T-helper 2 cell treated with Interferon-gamma antibody and Interleukin-4, amounts not matched to agents 5 μg/mL and 100 μg/mL, for 36 hours (primary cell): ENCODE results near the gene ZNF540.

Experiments used
- DNase-seq: peaks from one replicate; pipeline ENCODE4 v3.0.0; 2021; ENCODE audit warnings: low spot score
- H3K27ac Mint-ChIP-seq: one replicate; pipeline ENCODE4 v1.8.0; 2021; ENCODE audit warnings: mild to moderate bottlenecking, mixed read lengths
- H3K27me3 Mint-ChIP-seq: one replicate; pipeline ENCODE4 v1.8.0; 2021; ENCODE audit warnings: low read depth, mixed read lengths
- H3K36me3 Mint-ChIP-seq: one replicate; pipeline ENCODE4 v1.8.0; 2021; ENCODE audit warnings: low read depth, mixed read lengths
- H3K4me1 Mint-ChIP-seq: one replicate; pipeline ENCODE4 v1.8.0; 2021; ENCODE audit warnings: low read depth, mixed read lengths
- H3K4me3 Mint-ChIP-seq: one replicate; pipeline ENCODE4 v1.8.0; 2022; ENCODE audit warnings: mild to moderate bottlenecking, moderate library complexity, mixed read lengths
- H3K9me3 Mint-ChIP-seq: one replicate; pipeline ENCODE4 v1.8.0; 2021; ENCODE audit warnings: mixed read lengths

ZNF540 gene

DNA sequence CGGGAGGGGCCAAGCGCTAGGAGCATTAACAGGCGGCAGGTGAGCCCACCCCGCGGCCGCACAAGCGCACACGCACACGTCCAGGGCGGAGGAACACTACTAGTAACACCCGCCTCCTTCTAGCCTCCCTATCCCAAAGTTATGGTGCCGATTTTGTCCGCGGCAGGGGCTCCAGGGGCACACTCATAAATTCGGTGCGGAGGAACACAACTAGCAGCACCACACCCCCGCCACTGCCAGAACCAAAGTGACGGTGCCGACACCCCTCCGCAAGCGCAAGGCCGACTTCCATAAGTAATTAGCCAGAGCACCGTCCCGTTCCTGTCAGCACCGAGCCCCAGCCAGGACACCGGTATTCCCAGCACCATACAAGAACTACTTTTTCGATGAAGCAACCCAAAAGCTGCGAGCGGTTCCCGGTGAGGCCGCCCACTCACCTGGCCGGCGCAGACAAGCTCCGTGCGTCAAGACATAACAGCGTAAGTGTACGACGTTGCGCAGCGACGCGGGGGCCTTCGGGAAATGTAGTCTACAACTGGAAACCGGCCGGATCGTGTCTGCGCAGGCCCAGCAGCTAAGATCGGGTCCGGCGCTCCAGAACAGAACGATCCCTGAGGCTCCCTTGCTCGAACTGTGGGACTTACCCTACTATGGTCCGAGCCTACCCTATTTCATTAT lies at the start of gene ZNF540, which contains the start of gene ZNF571:
Gene ZNF540 (plus strand): TSS at position 573 of the 678 bp plus-strand sequence. CDS start 3,572 bp downstream, outside the sequence.
Gene ZNF571 (minus strand): TSS at position 489 of the 678 bp plus-strand sequence. CDS start 8,116 bp downstream, outside the sequence.
- DNase-seq = peak; percentile 90
- Mint-ChIP-seq H3K27me3 (no peaks in the 10 kb centered on the region), H3K9me3 (peaks cover 55% of the 10 kb centered on the region), H3K27ac (peak within 1 kb of the TSS; percentile 91), H3K4me3 (peak within 1 kb of the TSS; percentile 96), H3K4me1 (peaks cover 19% of the 10 kb centered on the region), H3K36me3 (peaks cover 4% of the 10 kb centered on the region)

- Mint-ChIP-seq H3K4me3 (peak overlapping the region; percentile 84), H3K9me3 (peaks cover 63% of the 10 kb centered on the region), H3K4me1 (no peaks in the 10 kb centered on the region), H3K27ac (peak overlapping the region; percentile 85), H3K27me3 (no peaks in the 10 kb centered on the region), H3K36me3 (peaks cover 2% of the 10 kb centered on the region)
- DNase-seq = peak; percentile 58
Observed at GRCh38 chr19:37551129-37551993, 43.3 kb upstream of the ZNF540 start.

- peaks cover 11% of the 10 kb centered on the region for H3K36me3 Mint-ChIP-seq
- H3K4me3 Mint-ChIP-seq = no peak overlapping the region
- H3K27me3 Mint-ChIP-seq = no peaks in the 10 kb centered on the region
- H3K27ac Mint-ChIP-seq = no peak overlapping the region
- no peaks in the 10 kb centered on the region for H3K4me1 Mint-ChIP-seq
- no peak for DNase-seq
- H3K9me3 Mint-ChIP-seq = peaks cover 73% of the 10 kb centered on the region
Observed at GRCh38 chr19:37563518-37563917, 31.2 kb upstream of the ZNF540 start.

GRCh38 chr19:37564624-37565369 lies 29.9 kb upstream of the ZNF540 start:
- no peak for DNase-seq
- Mint-ChIP-seq H3K27me3 (no peaks in the 10 kb centered on the region), H3K36me3 (peaks cover 11% of the 10 kb centered on the region), H3K4me1 (no peaks in the 10 kb centered on the region), H3K4me3 (no peak overlapping the region), H3K27ac (no peak overlapping the region), H3K9me3 (peaks cover 69% of the 10 kb centered on the region)

GRCh38 chr19:37565370-37565669 lies 29.4 kb upstream of the ZNF540 start:
- no peak overlapping the region for H3K27ac Mint-ChIP-seq
- H3K36me3 Mint-ChIP-seq = peaks cover 12% of the 10 kb centered on the region

GRCh38 chr19:37572203-37572602 lies 22.5 kb upstream of the ZNF540 start:
- Mint-ChIP-seq H3K36me3 (peaks cover 10% of the 10 kb centered on the region), H3K4me1 (no peaks in the 10 kb centered on the region)

More at GRCh38 chr19:37565370-37565669, 29.4 kb upstream of the ZNF540 start:
- H3K27me3 Mint-ChIP-seq = no peaks in the 10 kb centered on the region
- DNase-seq = no peak
- no peak overlapping the region for H3K4me3 Mint-ChIP-seq
- no peaks in the 10 kb centered on the region for H3K4me1 Mint-ChIP-seq
- peaks cover 73% of the 10 kb centered on the region for H3K9me3 Mint-ChIP-seq

DNA sequence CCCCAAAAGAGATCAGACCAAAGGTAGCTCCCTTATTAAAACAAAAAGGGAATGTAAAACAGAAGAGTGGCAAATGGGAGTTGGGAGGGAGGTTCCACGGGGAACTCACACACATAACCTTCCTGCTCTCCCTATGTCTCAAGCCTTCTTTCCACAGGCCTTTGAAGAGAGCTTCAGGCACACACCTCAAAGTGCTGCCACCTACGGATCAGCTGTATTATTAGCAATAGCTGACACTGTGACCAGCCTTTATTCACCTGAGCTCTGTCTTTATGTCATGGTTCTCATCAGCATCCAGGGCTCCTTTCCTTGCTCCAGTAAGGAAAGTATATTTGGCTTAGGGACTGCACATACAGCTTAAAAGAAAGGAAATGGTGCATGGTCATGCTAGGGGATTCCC lies 11.3 kb upstream of the ZNF540 start:
- no peaks in the 10 kb centered on the region for H3K27me3 Mint-ChIP-seq
- H3K4me3 Mint-ChIP-seq = no peak overlapping the region
- peaks cover 17% of the 10 kb centered on the region for H3K36me3 Mint-ChIP-seq
- H3K9me3 Mint-ChIP-seq = peaks cover 34% of the 10 kb centered on the region
- H3K27ac Mint-ChIP-seq = no peak overlapping the region
- H3K4me1 Mint-ChIP-seq = no peaks in the 10 kb centered on the region
- no peak for DNase-seq

More at GRCh38 chr19:37572203-37572602, 22.5 kb upstream of the ZNF540 start:
- Mint-ChIP-seq H3K27me3 (no peaks in the 10 kb centered on the region), H3K9me3 (peaks cover 55% of the 10 kb centered on the region), H3K4me3 (no peak overlapping the region), H3K27ac (no peak overlapping the region)
- no peak for DNase-seq

- Mint-ChIP-seq H3K27me3 (no peaks in the 10 kb centered on the region), H3K4me1 (peaks cover 19% of the 10 kb centered on the region), H3K9me3 (peaks cover 58% of the 10 kb centered on the region), H3K27ac (peak overlapping the region; percentile 91), H3K36me3 (peaks cover 4% of the 10 kb centered on the region), H3K4me3 (peak overlapping the region; percentile 96)
- no peak for DNase-seq
Observed at GRCh38 chr19:37593996-37594303, 726 bp upstream of the ZNF540 start.

GRCh38 chr19:37594982-37595382 lies 306 bp downstream of the ZNF540 start:
- peak; percentile 55 for DNase-seq
- peaks cover 59% of the 10 kb centered on the region for H3K9me3 Mint-ChIP-seq
- H3K36me3 Mint-ChIP-seq = peaks cover 4% of the 10 kb centered on the region
- peaks cover 19% of the 10 kb centered on the region for H3K4me1 Mint-ChIP-seq
- H3K27ac Mint-ChIP-seq = peak overlapping the region; percentile 91
- H3K27me3 Mint-ChIP-seq = no peaks in the 10 kb centered on the region
- peak overlapping the region; percentile 96 for H3K4me3 Mint-ChIP-seq

DNA sequence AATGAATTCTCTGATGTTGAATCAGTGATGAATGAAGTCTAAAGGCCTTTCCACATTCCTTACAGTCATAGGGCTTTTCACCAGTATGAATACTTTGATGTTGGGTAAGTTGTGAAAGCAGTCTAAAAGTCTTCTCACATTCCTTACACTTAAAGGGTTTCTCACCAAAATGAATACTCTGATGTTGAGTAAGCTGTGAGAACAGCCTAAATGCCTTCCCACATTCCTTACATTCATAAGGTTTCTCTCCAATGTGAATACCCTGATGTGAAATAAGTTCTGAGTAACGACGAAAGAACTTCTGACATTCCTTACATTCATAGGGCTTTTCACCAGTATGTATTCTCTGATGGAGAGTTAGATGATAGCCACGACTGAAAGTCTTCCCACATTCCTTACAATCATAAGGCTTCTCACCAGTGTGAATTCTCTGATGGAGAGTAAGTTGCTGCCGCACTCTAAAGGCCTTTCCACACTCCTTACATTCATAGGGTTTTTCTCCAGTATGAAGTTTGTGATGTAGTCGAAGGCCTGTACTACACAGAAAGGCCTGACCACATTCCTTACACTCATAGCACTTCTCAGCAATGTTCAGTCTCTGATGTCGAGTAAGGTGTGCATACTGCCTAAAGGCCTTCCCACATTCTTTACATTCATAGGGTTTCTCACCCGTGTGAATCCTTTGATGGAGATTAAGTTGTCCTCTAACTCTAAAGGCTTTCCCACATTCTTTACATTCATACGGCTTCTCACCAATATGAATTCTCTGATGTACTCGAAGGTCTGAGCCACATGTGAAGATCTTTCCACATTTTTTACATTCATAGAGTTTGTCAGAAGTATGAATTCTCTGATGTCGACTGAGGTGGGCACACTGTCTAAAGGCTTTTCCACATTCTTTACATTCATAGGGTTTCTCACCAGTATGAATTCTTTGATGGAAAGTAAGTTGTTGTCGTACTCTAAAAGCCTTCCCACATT lies 40.7 kb downstream of the ZNF540 start:
- H3K4me1 Mint-ChIP-seq = no peaks in the 10 kb centered on the region
- H3K4me3 Mint-ChIP-seq = no peak overlapping the region
- H3K9me3 Mint-ChIP-seq = peaks cover 63% of the 10 kb centered on the region
- peaks cover 44% of the 10 kb centered on the region for H3K36me3 Mint-ChIP-seq
- no peaks in the 10 kb centered on the region for H3K27me3 Mint-ChIP-seq
- H3K27ac Mint-ChIP-seq = no peak overlapping the region
- DNase-seq = no peak

DNA sequence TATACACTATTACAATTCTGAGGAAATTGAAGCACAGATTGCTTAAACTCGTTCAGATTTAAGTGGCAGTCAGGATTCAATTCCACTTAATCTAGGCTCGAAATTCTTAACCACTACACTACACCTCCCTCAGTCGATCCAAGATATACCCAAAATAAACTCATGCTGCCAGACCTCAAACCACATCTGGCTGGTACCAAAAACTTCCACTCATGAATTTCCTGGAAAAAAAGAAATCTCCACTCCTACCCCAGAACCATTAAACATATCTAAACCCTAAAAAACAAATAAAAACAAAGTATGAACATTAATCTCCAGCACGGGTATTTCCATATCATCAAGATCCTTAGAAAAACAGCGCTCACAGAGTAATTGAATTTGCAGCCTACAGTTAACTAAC lies 59.4 kb downstream of the ZNF540 start:
- no peaks in the 10 kb centered on the region for H3K27me3 Mint-ChIP-seq
- peaks cover 20% of the 10 kb centered on the region for H3K4me1 Mint-ChIP-seq
- peak overlapping the region; percentile 80 for H3K4me3 Mint-ChIP-seq
- no peak for DNase-seq
- peaks cover 40% of the 10 kb centered on the region for H3K9me3 Mint-ChIP-seq
- H3K27ac Mint-ChIP-seq = peak overlapping the region; percentile 94
- peaks cover 46% of the 10 kb centered on the region for H3K36me3 Mint-ChIP-seq

- Mint-ChIP-seq H3K27ac (peak overlapping the region; percentile 94), H3K27me3 (no peaks in the 10 kb centered on the region), H3K4me3 (peak overlapping the region; percentile 80), H3K4me1 (peaks cover 20% of the 10 kb centered on the region), H3K36me3 (peaks cover 41% of the 10 kb centered on the region), H3K9me3 (peaks cover 40% of the 10 kb centered on the region)
- DNase-seq = no peak
Observed at GRCh38 chr19:37654629-37655300, 60.1 kb downstream of the ZNF540 start.
